Testis (tissue), 2 donors: ENCODE measurements around the gene SLC4A11.

ENCODE experiments used
- POLR2A ChIP-seq: fragments of 450-650 bp; IDR thresholded peaks from one replicate; pipeline ENCODE4 v1.6.1; 2017; ENCODE audit warnings: antibody characterized with exemption, mild to moderate bottlenecking, moderate library complexity
- TF ChIP-seq, protein P1 (sequence below), 3 experiments: fragments of 450-650 bp in 2 of 3; fragments of 200-600 bp in 1 of 3; sonication (generic) in 1 of 3; IDR thresholded peaks; one replicate each; pipeline ENCODE4 v1.5.1; 2016 to 2019; ENCODE audit warnings: antibody characterized with exemption in 3 of 3, mild to moderate bottlenecking in 2 of 3, moderate library complexity in 1 of 3

DNA sequence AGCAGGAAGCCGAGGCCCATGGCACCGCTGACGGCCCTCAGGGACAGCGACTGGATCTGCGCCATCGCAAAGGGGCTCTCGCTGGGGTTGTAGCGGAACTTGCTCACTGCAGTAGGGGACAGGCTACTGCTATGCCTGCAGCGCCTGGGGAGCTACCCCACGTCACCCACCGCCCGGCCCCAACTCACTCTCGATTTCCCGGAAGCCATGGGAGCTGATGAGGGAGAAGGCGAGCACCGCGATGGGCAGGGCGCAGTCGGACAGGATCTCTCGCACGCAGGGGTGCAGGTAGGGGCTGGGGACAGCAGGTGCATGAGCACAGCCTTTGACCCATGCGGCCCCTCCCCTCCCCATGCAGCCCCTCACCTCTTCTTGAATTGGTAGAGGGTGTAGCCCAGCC lies 9.8 kb downstream of the SLC4A11 start:
- TF ChIP-seq, protein P1, sequence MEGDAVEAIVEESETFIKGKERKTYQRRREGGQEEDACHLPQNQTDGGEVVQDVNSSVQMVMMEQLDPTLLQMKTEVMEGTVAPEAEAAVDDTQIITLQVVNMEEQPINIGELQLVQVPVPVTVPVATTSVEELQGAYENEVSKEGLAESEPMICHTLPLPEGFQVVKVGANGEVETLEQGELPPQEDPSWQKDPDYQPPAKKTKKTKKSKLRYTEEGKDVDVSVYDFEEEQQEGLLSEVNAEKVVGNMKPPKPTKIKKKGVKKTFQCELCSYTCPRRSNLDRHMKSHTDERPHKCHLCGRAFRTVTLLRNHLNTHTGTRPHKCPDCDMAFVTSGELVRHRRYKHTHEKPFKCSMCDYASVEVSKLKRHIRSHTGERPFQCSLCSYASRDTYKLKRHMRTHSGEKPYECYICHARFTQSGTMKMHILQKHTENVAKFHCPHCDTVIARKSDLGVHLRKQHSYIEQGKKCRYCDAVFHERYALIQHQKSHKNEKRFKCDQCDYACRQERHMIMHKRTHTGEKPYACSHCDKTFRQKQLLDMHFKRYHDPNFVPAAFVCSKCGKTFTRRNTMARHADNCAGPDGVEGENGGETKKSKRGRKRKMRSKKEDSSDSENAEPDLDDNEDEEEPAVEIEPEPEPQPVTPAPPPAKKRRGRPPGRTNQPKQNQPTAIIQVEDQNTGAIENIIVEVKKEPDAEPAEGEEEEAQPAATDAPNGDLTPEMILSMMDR (IDR thresholded peaks at IDR 0.05): no peak
- TF ChIP-seq POLR2A: no peak
